Stomach (tissue), 9 donors: ENCODE data around the gene TLR8. TPM values are rescaled to one million over a fixed set of nuclear protein-coding genes. Genes with fewer than 3 reads are reported as not detected.

Source experiments
- DNase-seq, 2 donors: peaks; one replicate each; pipeline versions ENCODE4 v3.0.0 to v3.0.0-alpha.2; 2013 to 2019
- H3K27ac ChIP-seq, 5 donors: fragments of 200-600 bp in 4 of 5; sonication (generic) in 4 of 5; one replicate each; pipeline ENCODE4 v1.5.1; 2013 to 2019; ENCODE audit warnings: mild to moderate bottlenecking in 1 of 5, moderate library complexity in 1 of 5
- H3K27me3 ChIP-seq, 3 donors: fragments of 200-600 bp; sonication (generic); one replicate each; pipeline ENCODE4 v1.5.1; 2017 to 2019; ENCODE audit warnings: mixed run types in 1 of 3
- H3K36me3 ChIP-seq, 4 donors: fragments of 200-600 bp; sonication (generic); 1 replicate in 3 of 4; 2 replicates in 1 of 4; pipeline ENCODE4 v1.5.1; 2016 to 2019
- H3K4me1 ChIP-seq, 4 donors: fragments of 200-600 bp; sonication (generic); one replicate each; pipeline ENCODE4 v1.5.1; 2016 to 2019
- H3K4me3 ChIP-seq, 4 donors: fragments of 200-600 bp; sonication (generic) in 3 of 4; one replicate each; pipeline ENCODE4 v1.5.1; 2016 to 2019; ENCODE audit warnings: mild to moderate bottlenecking in 1 of 4
- H3K9me3 ChIP-seq, 4 donors: fragments of 200-600 bp; sonication (generic); one replicate each; pipeline ENCODE4 v1.5.1; 2016 to 2019
- CTCF ChIP-seq, 7 experiments: fragments of 450-650 bp in 4 of 7; fragments of 200-600 bp in 3 of 7; sonication (generic) in 3 of 7; IDR thresholded peaks; one replicate each; pipeline ENCODE4 v1.5.1; 2016 to 2019; ENCODE audit warnings: antibody characterized with exemption in 7 of 7, control low read depth in 2 of 7, mild to moderate bottlenecking in 1 of 7
- EP300 ChIP-seq: sonication (generic); formaldehyde crosslinking; IDR thresholded peaks from one replicate; pipeline ENCODE4 v1.6.1; 2017; ENCODE audit warnings: antibody characterized with exemption
- POLR2A ChIP-seq, 4 donors: fragments of 450-650 bp; IDR thresholded peaks; one replicate each; pipeline ENCODE4 v1.6.1; 2016; ENCODE audit warnings: antibody characterized with exemption in 4 of 4, control low read depth in 2 of 4, mild to moderate bottlenecking in 1 of 4, moderate library complexity in 1 of 4
- POLR2AphosphoS5 ChIP-seq, 3 donors: sonication (generic); formaldehyde crosslinking; IDR thresholded peaks; one replicate each; pipeline ENCODE4 v1.6.1; 2016; ENCODE audit warnings: antibody characterized with exemption in 3 of 3
- WGBS, 5 donors: extraction: QIAGEN DNeasy Blood & Tissue Kit in 3 of 5; methylation state at CpG; one replicate each; pipeline versions ENCODE4 v1.1.5 to v1.1.7; 2013 to 2018; 5-methylcytosine and 5-hydroxymethylcytosine counted together
- intact Hi-C: fragments of 100-400 bp; cut with DNase I; formaldehyde crosslinking; loops from one replicate; pipeline ENCODE4 v1.15.1; 2023; ENCODE audit warnings: low total_unique reads
- polyA plus RNA-seq, 3 donors: library from polyadenylated mRNA; stranded (reverse); fragments of 200-250 nt; gene quantifications; one replicate each; pipeline ENCODE4 v1.2.3, GENCODE V29; 2013
- total RNA-seq, 5 donors: library from RNA; depleted of rRNA; stranded (reverse); fragments of >200 nt; gene quantifications; one replicate each; pipeline versions ENCODE4 v1.1.0 to v1.2.3, GENCODE V29; 2014 to 2016
- donor health status: healthy with polysubstance abuse.
- donor health status: Bipolar disorder and iron deficiency.
- donor health status: healthy.

The TLR8 gene
- total and polyA plus RNA-seq, 8 donors = 0.13 to 4.0 (median 1.5) TPM; not detected in 3

- TF ChIP-seq POLR2AphosphoS5 (IDR thresholded peaks at IDR 0.05) = no peak
- TF ChIP-seq CTCF (IDR thresholded peaks at IDR 0.05) = no peak
- no peak for TF ChIP-seq EP300
- no peak for TF ChIP-seq POLR2A (IDR thresholded peaks at IDR 0.05)
- H3K27me3 ChIP-seq = no peaks in the 10 kb centered on the region
- no peaks in the 10 kb centered on the region for H3K36me3 ChIP-seq
- no peaks in the 10 kb centered on the region for H3K9me3 ChIP-seq
- H3K27ac ChIP-seq = no peak overlapping the region
- DNase-seq = no peak
- no peak overlapping the region for H3K4me3 ChIP-seq
- peaks cover 0 to 7% (median 0%) of the 10 kb centered on the region in 4 donors for H3K4me1 ChIP-seq
- WGBS, 5 donors = 72 to 96% (median 89%) methylated on average over 1 of the region's 1 CpG
- intact Hi-C loops = no loop called here
Measured at GRCh38 chrX:12878536-12878935, 27.9 kb upstream of the TLR8 start.

- TF ChIP-seq POLR2A (IDR thresholded peaks at IDR 0.05) = no peak
- no peak for TF ChIP-seq EP300
- no peak for TF ChIP-seq POLR2AphosphoS5 (IDR thresholded peaks at IDR 0.05)
- TF ChIP-seq CTCF (IDR thresholded peaks at IDR 0.05) = no peak
- peaks cover 0 to 7% (median 0%) of the 10 kb centered on the region in 4 donors for H3K4me1 ChIP-seq
- peaks cover 0 to 6% (median 0%) of the 10 kb centered on the region in 3 donors for H3K27me3 ChIP-seq
- H3K9me3 ChIP-seq = no peaks in the 10 kb centered on the region
- no peak overlapping the region for H3K4me3 ChIP-seq
- H3K27ac ChIP-seq = no peak overlapping the region
- no peak for DNase-seq
- intact Hi-C loops = no loop called here
- WGBS, 5 donors = 82 to 90% (median 84%) methylated on average over 2 of the region's 2 CpGs
- no peaks in the 10 kb centered on the region for H3K36me3 ChIP-seq
Measured at GRCh38 chrX:12881914-12882313, 24.5 kb upstream of the TLR8 start.

- 69 to 83% (median 75%) methylated on average over 5 of the region's 5 CpGs for whole genome bisulfite sequencing, 5 donors
- H3K36me3 ChIP-seq = no peaks in the 10 kb centered on the region
- no peaks in the 10 kb centered on the region for H3K4me1 ChIP-seq
- TF ChIP-seq CTCF (IDR thresholded peaks at IDR 0.05) = no peak
- no peak for TF ChIP-seq POLR2AphosphoS5 (IDR thresholded peaks at IDR 0.05)
- TF ChIP-seq EP300 = no peak
- no peak for TF ChIP-seq POLR2A (IDR thresholded peaks at IDR 0.05)
- H3K9me3 ChIP-seq = no peaks in the 10 kb centered on the region
- no peak overlapping the region for H3K27ac ChIP-seq
- intact Hi-C loops = no loop called here
- H3K4me3 ChIP-seq = no peak overlapping the region
- DNase-seq = no peak
- H3K27me3 ChIP-seq = peaks cover 0 to 6% (median 0%) of the 10 kb centered on the region in 3 donors
Measured at GRCh38 chrX:12885508-12885907, 20.9 kb upstream of the TLR8 start.

- Histone ChIP-seq H3K4me1 (no peaks in the 10 kb centered on the region), H3K27me3 (peaks cover 0 to 6% (median 0%) of the 10 kb centered on the region in 3 donors), H3K4me3 (no peak overlapping the region), H3K36me3 (no peaks in the 10 kb centered on the region), H3K27ac (no peak overlapping the region), H3K9me3 (no peaks in the 10 kb centered on the region)
- 82 to 97% (median 90%) methylated on average over 3 of the region's 3 CpGs for WGBS, 5 donors
- no peak for TF ChIP-seq POLR2A (IDR thresholded peaks at IDR 0.05)
- TF ChIP-seq EP300 = no peak
- no peak for TF ChIP-seq CTCF (IDR thresholded peaks at IDR 0.05)
- no peak for TF ChIP-seq POLR2AphosphoS5 (IDR thresholded peaks at IDR 0.05)
- intact Hi-C loops = no loop called here
- DNase-seq = no peak
Measured at GRCh38 chrX:12886545-12886944, 19.9 kb upstream of the TLR8 start.
